Natural killer cell (primary cell): Measurements from ENCODE around the gene SPATA31D3. TPM values are rescaled to one million over a fixed set of nuclear protein-coding genes. Genes with fewer than 3 reads are reported as not detected.

Experiments used
- ATAC-seq, 3 donors: fragments of 150-1000 bp in 2 of 3; fragments of 200-7000 bp in 1 of 3; cut with Tn5 transposase; 1 replicate in 1 of 3; 2 replicates in 2 of 3; pipeline ENCODE4 v1.10.0; 2021; ENCODE audit warnings: mild to moderate bottlenecking in 2 of 3, moderate library complexity in 2 of 3
- DNase-seq, 2 donors: peaks; one replicate each; pipeline versions ENCODE4 v3.0.0 to v3.0.0-alpha.2; 2013 to 2021; ENCODE audit warnings: mixed read lengths in 1 of 2
- H3K27ac ChIP-seq: one replicate; pipeline ENCODE4 v1.5.1; 2013; ENCODE audit warnings: mild to moderate bottlenecking, low read length
- H3K27me3 ChIP-seq: one replicate; pipeline ENCODE4 v1.6.1; 2013; ENCODE audit warnings: low read length; ENCODE audit not compliant: control insufficient read depth, insufficient read depth
- H3K36me3 ChIP-seq: one replicate; pipeline ENCODE4 v1.6.1; 2013; ENCODE audit warnings: low read length; ENCODE audit not compliant: control insufficient read depth, insufficient read depth
- H3K4me1 ChIP-seq: one replicate; pipeline ENCODE4 v1.6.1; 2013; ENCODE audit warnings: low read length; ENCODE audit not compliant: control insufficient read depth, insufficient read depth
- H3K4me3 ChIP-seq: one replicate; pipeline ENCODE4 v1.5.1; 2013; ENCODE audit warnings: low read length
- H3K9me3 ChIP-seq: one replicate; pipeline ENCODE4 v1.6.1; 2013; ENCODE audit warnings: low read length; ENCODE audit not compliant: control insufficient read depth, insufficient read depth
- H3K27ac Mint-ChIP-seq, 2 donors: one replicate each; pipeline ENCODE4 v1.8.0; 2022; ENCODE audit warnings: mild to moderate bottlenecking in 2 of 2, mixed read lengths in 2 of 2, moderate library complexity in 1 of 2
- H3K27me3 Mint-ChIP-seq, 2 donors: one replicate each; pipeline ENCODE4 v1.8.0; 2022; ENCODE audit warnings: low read depth in 2 of 2, mixed read lengths in 2 of 2
- H3K36me3 Mint-ChIP-seq: one replicate; pipeline ENCODE4 v1.8.0; 2022; ENCODE audit warnings: mixed read lengths
- H3K4me1 Mint-ChIP-seq, 2 donors: one replicate each; pipeline ENCODE4 v1.8.0; 2022; ENCODE audit warnings: mixed read lengths in 2 of 2
- H3K4me3 Mint-ChIP-seq: one replicate; pipeline ENCODE4 v1.8.0; 2022; ENCODE audit warnings: mild to moderate bottlenecking, moderate library complexity, mixed read lengths
- H3K9me3 Mint-ChIP-seq, 2 donors: one replicate each; pipeline ENCODE4 v1.8.0; 2022; ENCODE audit warnings: mixed read lengths in 2 of 2
- WGBS: methylation state at CpG from one replicate; pipeline ENCODE4 v1.1.7; 2013; ENCODE audit warnings: missing lambda C conversion rate; ENCODE audit not compliant: insufficient coverage; 5-methylcytosine and 5-hydroxymethylcytosine counted together
- intact Hi-C: fragments of 100-400 bp; cut with micrococcal nuclease; formaldehyde crosslinking; loops from one replicate; pipeline ENCODE4 v1.14.2; 2022
- total RNA-seq, 4 donors: library from RNA; stranded (reverse); fragments of 120-200 nt in 1 of 4; gene quantifications; one replicate each; pipeline versions ENCODE4 v1.2.3 to v1.2.4, GENCODE V29; 2013 to 2022
- TF ChIP-seq, protein P1 (sequence below): fragments of 200-600 bp; IDR thresholded peaks from one replicate; pipeline ENCODE4 v1.8.0; 2022; ENCODE audit warnings: antibody characterized with exemption

Gene SPATA31D3
- total RNA-seq, 3 donors from 2014 or later (not counting 1 experiment from before 2014, with no cell fraction given): not detected

GRCh38 chr9:81968026-81968425 is 24.7 kb downstream of the SPATA31D3 start:
- peaks cover 0 to 3% of the 10 kb centered on the region in 2 donors for H3K27me3 Mint-ChIP-seq
- no peaks in the 10 kb centered on the region for H3K9me3 Mint-ChIP-seq
- no peak overlapping the region for H3K4me3 ChIP-seq
- no peak for ATAC-seq
- no peaks in the 10 kb centered on the region for H3K4me1 ChIP-seq
- no peaks in the 10 kb centered on the region for H3K4me1 Mint-ChIP-seq
- 91% methylated on average over 3 of the region's 3 CpGs for WGBS
- no peaks in the 10 kb centered on the region for H3K36me3 Mint-ChIP-seq
- intact Hi-C loops: no loop called here
- DNase-seq: no peak
- no peaks in the 10 kb centered on the region for H3K9me3 ChIP-seq
- no peaks in the 10 kb centered on the region for H3K27me3 ChIP-seq
- H3K27ac Mint-ChIP-seq: no peak overlapping the region
- no peaks in the 10 kb centered on the region for H3K36me3 ChIP-seq
- TF ChIP-seq, protein P1, sequence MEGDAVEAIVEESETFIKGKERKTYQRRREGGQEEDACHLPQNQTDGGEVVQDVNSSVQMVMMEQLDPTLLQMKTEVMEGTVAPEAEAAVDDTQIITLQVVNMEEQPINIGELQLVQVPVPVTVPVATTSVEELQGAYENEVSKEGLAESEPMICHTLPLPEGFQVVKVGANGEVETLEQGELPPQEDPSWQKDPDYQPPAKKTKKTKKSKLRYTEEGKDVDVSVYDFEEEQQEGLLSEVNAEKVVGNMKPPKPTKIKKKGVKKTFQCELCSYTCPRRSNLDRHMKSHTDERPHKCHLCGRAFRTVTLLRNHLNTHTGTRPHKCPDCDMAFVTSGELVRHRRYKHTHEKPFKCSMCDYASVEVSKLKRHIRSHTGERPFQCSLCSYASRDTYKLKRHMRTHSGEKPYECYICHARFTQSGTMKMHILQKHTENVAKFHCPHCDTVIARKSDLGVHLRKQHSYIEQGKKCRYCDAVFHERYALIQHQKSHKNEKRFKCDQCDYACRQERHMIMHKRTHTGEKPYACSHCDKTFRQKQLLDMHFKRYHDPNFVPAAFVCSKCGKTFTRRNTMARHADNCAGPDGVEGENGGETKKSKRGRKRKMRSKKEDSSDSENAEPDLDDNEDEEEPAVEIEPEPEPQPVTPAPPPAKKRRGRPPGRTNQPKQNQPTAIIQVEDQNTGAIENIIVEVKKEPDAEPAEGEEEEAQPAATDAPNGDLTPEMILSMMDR: no peak
- H3K4me3 Mint-ChIP-seq: no peak overlapping the region
- H3K27ac ChIP-seq: no peak overlapping the region

- Histone ChIP-seq H3K4me3 (no peak overlapping the region), H3K27me3 (no peaks in the 10 kb centered on the region), H3K9me3 (no peaks in the 10 kb centered on the region), H3K27ac (no peak overlapping the region), H3K36me3 (no peaks in the 10 kb centered on the region), H3K4me1 (no peaks in the 10 kb centered on the region)
- H3K4me1 Mint-ChIP-seq: no peaks in the 10 kb centered on the region
- peaks cover 0 to 3% of the 10 kb centered on the region in 2 donors for H3K27me3 Mint-ChIP-seq
- no peak overlapping the region for H3K4me3 Mint-ChIP-seq
- H3K36me3 Mint-ChIP-seq: no peaks in the 10 kb centered on the region
- ATAC-seq (no peak), DNase-seq (no peak)
- TF ChIP-seq, protein P1: no peak
- intact Hi-C loops: no loop called here
- peaks cover 0 to 3% of the 10 kb centered on the region in 2 donors for H3K9me3 Mint-ChIP-seq
- no peak overlapping the region for H3K27ac Mint-ChIP-seq
These were observed 26.7 kb downstream of the SPATA31D3 start for GRCh38 chr9:81969971-81970370.

DNA sequence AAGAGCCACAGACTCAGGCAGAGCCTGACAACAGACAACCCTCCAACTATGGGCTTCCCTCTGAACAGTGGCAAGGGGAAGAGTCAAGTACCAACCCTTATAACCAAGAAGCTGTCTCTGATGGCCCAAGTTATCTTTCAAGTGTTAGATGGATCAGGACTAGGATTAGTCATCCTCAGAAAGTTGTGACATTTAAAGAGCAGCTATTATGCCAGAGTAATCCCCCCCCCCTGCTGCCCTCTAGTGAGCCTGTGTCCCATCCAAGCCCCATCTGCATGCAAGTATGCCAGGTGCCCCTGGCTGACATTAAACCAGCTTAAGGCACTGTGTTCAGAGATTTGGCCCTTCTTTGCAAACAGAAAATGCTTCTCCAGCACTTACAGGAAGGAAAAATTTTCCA is 28.4 kb downstream of the SPATA31D3 start:
- Histone ChIP-seq H3K4me3 (no peak overlapping the region), H3K4me1 (no peaks in the 10 kb centered on the region), H3K9me3 (no peaks in the 10 kb centered on the region), H3K27ac (no peak overlapping the region), H3K27me3 (no peaks in the 10 kb centered on the region), H3K36me3 (no peaks in the 10 kb centered on the region)
- Mint-ChIP-seq H3K4me3 (no peak overlapping the region), H3K36me3 (no peaks in the 10 kb centered on the region), H3K27me3 (peaks cover 0 to 3% of the 10 kb centered on the region in 2 donors), H3K27ac (no peak overlapping the region), H3K9me3 (peaks cover 0 to 3% of the 10 kb centered on the region in 2 donors), H3K4me1 (no peaks in the 10 kb centered on the region)
- ATAC-seq (no peak), DNase-seq (no peak)
- TF ChIP-seq, protein P1: no peak
- intact Hi-C loops: no loop called here

DNA sequence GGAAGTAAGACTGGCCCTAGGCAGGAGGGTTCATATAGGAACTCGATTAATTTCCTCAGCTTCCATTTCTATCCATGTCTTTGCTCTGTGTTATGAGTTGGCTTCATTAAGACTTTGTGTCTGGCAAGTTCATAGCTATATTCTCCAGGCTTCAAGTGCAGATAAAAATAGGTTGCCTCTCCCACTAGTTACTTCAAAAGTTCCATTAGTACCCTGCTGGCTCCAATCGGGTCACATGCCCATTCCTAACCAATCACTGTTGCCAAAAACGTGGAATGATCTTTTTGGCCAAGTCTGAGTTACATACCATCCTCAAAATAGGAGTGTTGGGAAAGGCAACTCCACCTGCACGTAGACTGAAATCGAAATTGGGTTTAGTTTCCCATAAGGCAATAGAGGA is 31.5 kb downstream of the SPATA31D3 start:
- TF ChIP-seq, protein P1: no peak

More for the DNA sequence above, 31.5 kb downstream of the SPATA31D3 start:
- intact Hi-C loops: no loop called here
- Histone ChIP-seq H3K9me3 (no peaks in the 10 kb centered on the region), H3K27ac (no peak overlapping the region), H3K36me3 (no peaks in the 10 kb centered on the region), H3K4me1 (no peaks in the 10 kb centered on the region), H3K4me3 (no peak overlapping the region), H3K27me3 (no peaks in the 10 kb centered on the region)
- Mint-ChIP-seq H3K9me3 (peaks cover 0 to 3% of the 10 kb centered on the region in 2 donors), H3K36me3 (no peaks in the 10 kb centered on the region), H3K27ac (no peak overlapping the region), H3K27me3 (peaks cover 0 to 3% of the 10 kb centered on the region in 2 donors), H3K4me3 (no peak overlapping the region), H3K4me1 (no peaks in the 10 kb centered on the region)
- DNase-seq: no peak
- 75% methylated on average over 5 of the region's 5 CpGs for WGBS
- no peak for ATAC-seq
